GM12865 (cell line): ENCODE data around the gene RIT2.

Experiments used
- DNase-seq: peaks from one replicate; pipeline ENCODE4 v3.0.0; 2010; ENCODE audit warnings: low read depth
- H3K4me3 ChIP-seq: 2 replicates; pipeline ENCODE4 v1.5.1; 2011; ENCODE audit warnings: mild to moderate bottlenecking, low read depth, low read length, control low read depth
- CTCF ChIP-seq: IDR thresholded peaks from 2 replicates; pipeline ENCODE4 v1.5.1; 2011; ENCODE audit warnings: low read length, control low read depth, low read depth, inconsistent platforms; ENCODE audit not compliant: insufficient read depth; ENCODE audit errors: missing control alignments

The RIT2 gene

GRCh38 chr18:42756214-42756613 lies 359.3 kb downstream of the RIT2 start:
- H3K4me3 ChIP-seq, result no peak overlapping the region
- no peak for DNase-seq
- TF ChIP-seq CTCF, result no peak

DNA sequence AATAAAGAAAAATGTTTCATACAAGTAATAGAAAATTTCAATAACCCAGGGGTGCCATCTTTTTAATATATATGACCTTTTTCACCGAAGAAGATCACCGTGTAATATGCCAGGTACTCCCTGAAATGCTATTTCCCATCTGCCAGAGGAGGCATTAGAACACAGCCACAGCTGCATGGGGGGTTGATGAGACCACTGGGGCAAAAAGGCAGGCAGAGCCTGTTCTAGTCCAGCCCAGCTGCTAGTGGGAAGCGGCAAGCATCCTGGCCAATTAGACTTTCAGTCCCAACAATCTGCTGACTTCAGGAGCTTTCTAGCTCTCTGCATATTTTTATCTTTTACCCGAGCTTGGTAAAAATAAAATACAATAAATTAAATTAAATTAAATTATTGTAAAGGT lies 362.6 kb downstream of the RIT2 start:
- TF ChIP-seq CTCF, result no peak
- DNase-seq, result no peak
- no peak overlapping the region for H3K4me3 ChIP-seq

- no peak for TF ChIP-seq CTCF
- no peak for DNase-seq
These were observed 368.7 kb downstream of the RIT2 start for GRCh38 chr18:42746794-42747193.

DNA sequence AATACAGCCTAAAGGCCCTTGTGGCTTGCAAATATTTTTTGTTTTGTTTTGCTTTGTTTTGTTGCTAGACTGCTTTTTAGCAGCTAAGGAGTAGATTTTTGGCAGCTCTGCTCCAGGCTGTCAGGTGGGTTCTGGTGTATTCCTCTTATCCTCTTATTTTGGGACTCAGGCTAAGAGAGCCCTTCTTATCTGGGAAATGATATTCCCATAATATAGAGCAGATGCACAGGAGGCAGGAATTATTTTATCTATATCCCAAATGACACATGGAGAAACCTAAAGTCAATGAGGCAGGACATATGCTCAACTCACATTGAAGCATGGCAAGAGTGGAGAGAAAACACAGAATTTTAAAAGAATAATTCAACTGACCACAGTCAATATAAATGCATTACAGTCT lies 369.6 kb downstream of the RIT2 start:
- no peak for DNase-seq
- no peak for TF ChIP-seq CTCF
- no peak overlapping the region for H3K4me3 ChIP-seq

More at GRCh38 chr18:42746794-42747193, 368.7 kb downstream of the RIT2 start:
- H3K4me3 ChIP-seq, result no peak overlapping the region

DNA sequence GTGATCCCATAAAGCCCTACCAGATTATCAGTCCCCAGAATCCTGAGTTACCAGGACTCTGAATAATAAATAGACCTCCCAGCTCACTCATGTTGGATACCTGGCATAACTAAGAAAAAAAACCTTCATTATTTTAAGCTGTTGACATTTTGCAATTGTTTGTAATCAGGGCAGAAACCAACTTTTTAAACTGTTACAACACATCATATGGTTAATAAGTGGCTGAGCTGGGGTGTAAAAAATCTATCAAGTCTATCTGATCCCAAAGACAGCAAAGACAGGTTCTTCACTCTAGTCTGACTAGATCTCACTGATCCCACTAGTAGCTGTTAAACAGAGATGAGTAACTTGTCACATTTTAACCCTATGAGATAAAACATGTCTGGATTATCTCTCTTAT lies 370.3 kb downstream of the RIT2 start:
- H3K4me3 ChIP-seq, result no peak overlapping the region
- DNase-seq, result no peak
- TF ChIP-seq CTCF, result no peak

DNA sequence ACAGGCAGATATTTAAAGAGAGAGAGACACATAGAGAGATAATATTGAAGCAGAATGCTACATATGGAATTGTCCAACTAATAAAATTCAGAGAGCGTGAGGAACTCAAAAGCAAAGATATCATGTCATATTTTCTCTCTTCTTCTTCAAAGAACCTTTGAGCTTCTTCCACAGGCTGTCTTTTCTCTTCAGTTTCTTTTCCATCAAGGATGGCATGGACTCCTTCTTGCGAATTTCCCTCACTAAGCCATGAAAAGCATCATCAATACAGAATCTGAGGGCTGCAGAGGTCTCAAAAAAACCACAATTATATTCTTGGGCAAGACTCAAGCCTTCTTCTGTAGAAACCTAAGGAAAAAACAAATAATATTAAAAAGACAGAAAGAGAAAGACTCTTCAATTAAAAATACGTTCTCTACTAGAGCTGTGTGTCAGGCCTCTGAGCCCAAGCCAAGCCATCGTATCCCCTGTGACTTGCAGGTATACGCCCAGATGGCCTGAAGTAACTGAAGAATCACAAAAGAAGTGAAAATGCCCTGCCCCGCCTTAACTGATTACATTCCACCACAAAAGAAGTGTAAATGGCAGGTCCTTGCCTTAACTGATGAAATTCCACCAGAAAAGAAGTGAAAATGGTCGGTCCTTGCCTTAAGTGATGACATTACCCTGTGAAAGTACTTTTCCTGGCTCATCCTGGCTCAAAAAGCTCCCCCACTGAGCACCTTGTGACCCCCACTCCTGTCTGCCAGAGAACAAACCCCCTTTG lies 371.9 kb downstream of the RIT2 start:
- TF ChIP-seq CTCF, result no peak
- no peak for DNase-seq
- H3K4me3 ChIP-seq, result no peak overlapping the region

GRCh38 chr18:42742969-42743368 lies 372.5 kb downstream of the RIT2 start:
- no peak for TF ChIP-seq CTCF

More at GRCh38 chr18:42742969-42743368, 372.5 kb downstream of the RIT2 start:
- H3K4me3 ChIP-seq, result no peak overlapping the region
- no peak for DNase-seq
